Measurements from ENCODE around the gene ZFP14.
"Not testable (repeated sequence)": the region's sequence is repeated elsewhere in the genome, so short reads cannot be mapped to it uniquely, and the experiment has no call there.

ZFP14 gene

GRCh38 chr19:36330216-36330615 lies 48.8 kb downstream of the ZFP14 start:
- DNase-seq (ENCODE audit: low spot score), result no peak

GRCh38 chr19:36329534-36329933 lies 49.5 kb downstream of the ZFP14 start:
- DNase-seq (ENCODE audit: low spot score), result not testable (repeated sequence)

GRCh38 chr19:36326649-36327048 lies 52.4 kb downstream of the ZFP14 start:
- not testable (repeated sequence) for DNase-seq (ENCODE audit: low spot score)

GRCh38 chr19:36315164-36315563 lies 63.8 kb downstream of the ZFP14 start:
- DNase-seq (ENCODE audit: low spot score), result not testable (repeated sequence)

- not testable (repeated sequence) for DNase-seq (ENCODE audit: low spot score)
These were observed 64.9 kb downstream of the ZFP14 start for GRCh38 chr19:36314053-36314452.

GRCh38 chr19:36311098-36311760 lies 67.8 kb downstream of the ZFP14 start:
- DNase-seq (ENCODE audit: low spot score), result not testable (repeated sequence)

GRCh38 chr19:36310416-36310990 lies 68.5 kb downstream of the ZFP14 start:
- DNase-seq (ENCODE audit: low spot score), result not testable (repeated sequence)

GRCh38 chr19:36309759-36310158 lies 69.2 kb downstream of the ZFP14 start:
- DNase-seq (ENCODE audit: low spot score), result not testable (repeated sequence)

- not testable (repeated sequence) for DNase-seq (ENCODE audit: low spot score)
These were observed 69.7 kb downstream of the ZFP14 start for GRCh38 chr19:36309309-36309708.

GRCh38 chr19:36292317-36292716 lies 86.7 kb downstream of the ZFP14 start:
- not testable (repeated sequence) for DNase-seq (ENCODE audit: low spot score)

All from globus pallidus (tissue), 1 donor.